T-helper 1 cell treated with Interleukin-12 subunit alpha and Interleukin-12 subunit beta and Interleukin-4 antibody, amounts not matched to agents 30 μg/mL and 1 μg/mL, for 36 hours (primary cell): ENCODE measurements around the gene NAIF1.
"Not testable (repeated sequence)": the region's sequence is repeated elsewhere in the genome, so short reads cannot be mapped to it uniquely, and the experiment has no call there.

Experiments used
- H3K27ac Mint-ChIP-seq: one replicate; pipeline ENCODE4 v1.8.0; 2021; ENCODE audit warnings: mild to moderate bottlenecking, mixed read lengths
- H3K27me3 Mint-ChIP-seq: one replicate; pipeline ENCODE4 v1.8.0; 2021; ENCODE audit warnings: low read depth, mixed read lengths
- H3K36me3 Mint-ChIP-seq: one replicate; pipeline ENCODE4 v1.8.0; 2021; ENCODE audit warnings: low read depth, mixed read lengths
- H3K4me1 Mint-ChIP-seq: one replicate; pipeline ENCODE4 v1.8.0; 2021; ENCODE audit warnings: low read depth, mixed read lengths
- H3K4me3 Mint-ChIP-seq: one replicate; pipeline ENCODE4 v1.8.0; 2021; ENCODE audit warnings: mild to moderate bottlenecking, moderate library complexity, mixed read lengths
- H3K9me3 Mint-ChIP-seq: one replicate; pipeline ENCODE4 v1.8.0; 2021; ENCODE audit warnings: mixed read lengths

Gene NAIF1

DNA sequence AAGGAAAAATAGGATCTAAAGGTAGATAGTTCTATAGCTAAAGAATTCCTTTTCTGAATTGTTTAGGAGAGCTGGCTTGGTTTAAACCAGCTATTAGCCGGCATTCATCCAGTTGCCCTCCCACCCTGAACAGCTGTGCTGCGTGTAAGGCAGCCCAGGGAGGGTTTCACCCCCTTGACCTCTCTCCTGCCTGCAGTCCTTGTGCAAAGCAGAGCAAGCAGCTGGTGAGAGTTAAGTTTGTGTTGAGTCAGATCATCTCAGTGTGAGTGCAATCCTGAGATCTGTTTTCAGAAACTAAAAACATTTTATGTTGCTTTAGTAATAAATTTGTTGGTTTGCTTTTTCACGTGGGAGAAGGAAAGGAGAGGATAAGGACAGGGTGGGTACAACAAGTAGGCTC lies 13.9 kb upstream of the NAIF1 start:
- Mint-ChIP-seq H3K9me3 (no peaks in the 10 kb centered on the region), H3K27me3 (no peaks in the 10 kb centered on the region), H3K4me1 (peaks cover 38% of the 10 kb centered on the region), H3K4me3 (no peak overlapping the region), H3K36me3 (peaks cover 9% of the 10 kb centered on the region), H3K27ac (no peak overlapping the region)

DNA sequence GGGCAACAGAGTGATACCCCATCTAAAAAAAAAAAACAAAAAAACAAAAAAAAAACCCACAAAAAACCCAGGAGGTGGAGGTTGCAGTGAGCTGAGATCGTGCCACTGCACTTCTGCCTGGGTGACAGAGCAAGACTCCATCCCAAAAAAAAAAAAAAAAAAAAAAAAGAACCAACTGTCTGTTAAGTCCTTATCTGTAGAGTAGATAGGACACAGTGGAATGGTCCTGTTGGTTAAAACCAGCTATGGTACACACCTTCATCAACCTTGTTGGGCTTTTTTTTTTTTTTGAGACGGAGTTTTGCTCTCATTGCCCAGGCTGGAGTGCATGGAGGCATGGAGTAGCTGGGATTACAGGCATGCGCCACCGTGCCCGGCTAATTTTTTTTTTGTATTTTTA lies 13.1 kb upstream of the NAIF1 start:
- H3K27ac Mint-ChIP-seq: no peak overlapping the region

DNA sequence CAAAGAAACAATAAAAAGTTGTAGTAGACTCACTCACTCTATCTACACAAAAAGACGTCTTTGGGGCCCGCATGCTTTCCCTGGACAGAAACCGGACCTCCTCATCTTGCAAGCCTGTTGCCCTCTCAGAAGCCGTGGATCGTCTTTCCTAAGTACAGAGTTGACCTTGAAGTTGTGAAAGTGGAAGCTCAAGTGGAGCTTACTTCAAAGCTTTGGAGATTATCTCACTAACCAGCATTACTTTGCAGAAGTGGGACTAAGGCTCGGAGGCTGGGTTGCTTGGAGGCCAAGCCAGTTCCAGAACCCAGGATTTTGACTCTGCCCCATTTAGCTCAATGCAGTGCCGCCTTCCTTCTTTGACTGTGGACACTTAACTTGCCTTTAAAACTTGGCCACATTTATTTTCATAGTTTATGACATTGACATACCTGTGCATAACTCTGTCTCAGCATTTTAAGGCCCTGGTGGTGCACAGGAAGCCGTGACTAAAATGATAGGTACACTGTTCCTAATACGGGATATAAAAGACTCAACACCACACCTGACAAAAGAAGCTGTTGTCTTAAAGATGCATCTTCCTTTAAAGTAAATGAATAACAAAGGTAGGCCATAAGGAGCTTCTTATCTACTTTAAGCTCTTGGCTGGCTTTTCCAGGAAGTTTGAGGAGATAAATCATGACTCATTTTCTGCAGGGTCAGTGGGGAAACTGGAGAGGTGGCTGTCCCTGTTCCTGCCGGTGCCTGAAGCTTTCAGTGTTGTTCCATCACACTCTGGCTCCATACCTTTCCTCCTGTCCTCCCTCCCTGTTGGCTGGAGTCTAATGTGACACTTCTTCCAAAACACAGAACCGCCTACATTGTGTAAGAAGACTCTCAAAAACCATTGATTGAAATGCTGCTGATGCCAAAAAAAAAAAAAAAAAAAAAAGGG lies 11.6 kb upstream of the NAIF1 start:
- peak overlapping the region; percentile 66 for H3K27ac Mint-ChIP-seq
- H3K27me3 Mint-ChIP-seq: no peaks in the 10 kb centered on the region
- H3K4me3 Mint-ChIP-seq: peak overlapping the region; percentile 9
- no peaks in the 10 kb centered on the region for H3K9me3 Mint-ChIP-seq
- H3K4me1 Mint-ChIP-seq: peaks cover 31% of the 10 kb centered on the region
- H3K36me3 Mint-ChIP-seq: peaks cover 6% of the 10 kb centered on the region

More for the DNA sequence above, 13.1 kb upstream of the NAIF1 start:
- Mint-ChIP-seq H3K4me1 (peaks cover 35% of the 10 kb centered on the region), H3K4me3 (no peak overlapping the region), H3K36me3 (peaks cover 9% of the 10 kb centered on the region), H3K27me3 (no peaks in the 10 kb centered on the region), H3K9me3 (no peaks in the 10 kb centered on the region)

DNA sequence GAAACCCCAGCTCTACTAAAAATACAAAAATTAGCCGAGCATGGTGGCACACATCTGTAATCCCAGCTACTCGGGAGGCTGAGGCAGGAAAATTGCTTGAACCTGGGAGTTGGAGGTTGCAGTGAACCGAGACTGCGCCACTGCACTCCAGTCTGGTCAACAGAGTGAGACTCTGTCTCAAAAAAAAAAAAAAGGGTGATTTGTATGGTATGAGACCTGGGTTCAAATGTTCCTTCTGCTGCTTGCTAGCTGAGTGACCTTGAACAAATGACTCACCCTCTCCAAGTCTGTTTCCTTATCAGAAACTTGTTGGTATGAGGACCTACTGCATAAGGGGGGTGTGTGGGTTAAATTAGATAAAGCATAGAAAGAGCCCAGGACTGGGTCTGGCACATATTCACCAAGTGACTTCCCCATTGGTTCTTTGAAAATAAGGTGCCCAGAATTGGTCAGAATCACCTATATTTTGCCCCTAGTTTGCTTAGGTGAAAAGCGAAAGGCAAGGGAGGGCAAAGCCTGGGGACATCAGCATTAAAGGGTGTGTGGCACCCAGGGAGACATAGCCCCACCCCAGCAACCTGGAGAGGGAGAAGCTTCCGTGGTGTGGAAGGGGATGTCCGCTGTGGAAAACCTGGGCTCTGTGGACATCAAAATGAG lies 10.9 kb upstream of the NAIF1 start:
- H3K4me1 Mint-ChIP-seq: peaks cover 36% of the 10 kb centered on the region

DNA sequence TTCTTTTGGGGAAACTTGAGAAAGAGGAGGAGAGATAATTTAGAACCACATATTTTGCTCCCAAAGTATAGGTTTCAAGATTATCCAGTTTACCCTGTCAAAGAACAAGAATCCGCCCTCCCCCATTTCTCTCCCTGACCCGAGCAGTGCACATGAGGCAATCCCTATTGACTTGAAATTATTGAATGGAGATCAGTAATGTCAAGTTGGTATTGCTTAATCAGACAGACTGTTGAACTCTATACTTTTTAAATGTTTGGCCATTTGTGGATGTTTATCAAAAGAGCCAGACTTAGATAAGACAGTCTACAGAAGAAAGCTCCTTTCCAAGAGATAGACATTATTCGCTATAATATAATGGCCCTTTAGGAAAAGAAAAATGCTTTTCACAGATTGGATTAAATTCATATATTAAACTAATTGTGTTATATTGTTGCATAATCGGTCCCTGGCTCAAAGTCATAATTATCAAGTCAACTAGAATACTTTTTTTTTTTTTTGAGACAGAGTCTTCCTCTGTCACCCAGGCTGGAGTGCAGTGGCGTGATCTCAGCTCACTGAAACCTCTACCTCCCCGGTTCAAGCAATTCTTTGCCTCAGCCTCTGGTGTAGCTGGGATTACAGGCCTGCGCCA lies 6.2 kb upstream of the NAIF1 start:
- no peaks in the 10 kb centered on the region for H3K9me3 Mint-ChIP-seq
- no peak overlapping the region for H3K4me3 Mint-ChIP-seq
- no peaks in the 10 kb centered on the region for H3K27me3 Mint-ChIP-seq
- peaks cover 41% of the 10 kb centered on the region for H3K4me1 Mint-ChIP-seq
- H3K27ac Mint-ChIP-seq: peak overlapping the region; percentile 58
- peaks cover 16% of the 10 kb centered on the region for H3K36me3 Mint-ChIP-seq

More for the DNA sequence above, 10.9 kb upstream of the NAIF1 start:
- H3K9me3 Mint-ChIP-seq: no peaks in the 10 kb centered on the region
- H3K27me3 Mint-ChIP-seq: no peaks in the 10 kb centered on the region
- H3K27ac Mint-ChIP-seq: peak overlapping the region; percentile 10
- peak overlapping the region; percentile 1 for H3K4me3 Mint-ChIP-seq
- H3K36me3 Mint-ChIP-seq: peaks cover 6% of the 10 kb centered on the region

DNA sequence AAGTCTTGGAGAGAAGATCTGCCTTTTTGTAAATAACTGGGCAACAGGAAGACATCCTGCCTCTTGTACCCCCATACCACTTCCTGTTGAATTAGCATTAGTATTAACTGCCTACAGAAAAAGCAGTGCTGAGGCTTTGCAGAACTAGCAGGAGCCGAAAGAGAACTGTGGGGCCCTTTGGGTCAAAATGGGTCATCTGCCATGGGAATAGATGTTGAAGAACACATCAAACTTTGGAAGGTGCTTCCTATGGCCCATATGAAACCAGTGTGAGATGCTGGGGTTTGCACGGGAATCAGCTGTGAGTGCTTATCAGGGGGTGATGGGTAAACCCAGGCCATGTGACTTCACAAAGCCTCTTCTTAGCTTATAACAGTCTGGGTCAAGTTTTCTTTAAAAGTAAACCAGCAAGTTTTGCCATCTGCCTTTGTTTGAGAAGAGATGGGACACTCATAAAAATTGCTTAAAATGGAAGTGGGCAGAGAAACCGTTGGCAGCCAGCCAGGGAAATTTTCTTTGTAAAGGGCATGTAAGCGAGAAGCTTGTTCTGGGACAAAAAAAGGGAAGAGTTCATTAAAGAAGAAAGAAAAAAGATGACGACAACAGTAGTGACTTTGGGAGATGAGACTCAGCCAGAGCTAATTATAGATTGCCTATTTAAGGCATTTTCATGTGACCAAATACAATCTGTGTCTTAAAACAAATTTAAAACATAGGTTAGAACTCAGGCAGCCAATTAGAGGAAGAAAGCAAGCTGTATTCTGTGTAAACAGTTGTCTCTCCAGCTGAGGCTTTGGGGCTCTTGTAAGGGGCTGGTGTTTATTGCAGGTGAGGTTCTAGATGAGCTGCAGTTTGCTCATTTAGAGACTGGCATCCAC lies 5.3 kb upstream of the NAIF1 start:
- Mint-ChIP-seq H3K4me1 (peaks cover 33% of the 10 kb centered on the region), H3K9me3 (no peaks in the 10 kb centered on the region), H3K4me3 (peak overlapping the region; percentile 72), H3K27me3 (no peaks in the 10 kb centered on the region), H3K36me3 (peaks cover 16% of the 10 kb centered on the region), H3K27ac (peak overlapping the region; percentile 81)

DNA sequence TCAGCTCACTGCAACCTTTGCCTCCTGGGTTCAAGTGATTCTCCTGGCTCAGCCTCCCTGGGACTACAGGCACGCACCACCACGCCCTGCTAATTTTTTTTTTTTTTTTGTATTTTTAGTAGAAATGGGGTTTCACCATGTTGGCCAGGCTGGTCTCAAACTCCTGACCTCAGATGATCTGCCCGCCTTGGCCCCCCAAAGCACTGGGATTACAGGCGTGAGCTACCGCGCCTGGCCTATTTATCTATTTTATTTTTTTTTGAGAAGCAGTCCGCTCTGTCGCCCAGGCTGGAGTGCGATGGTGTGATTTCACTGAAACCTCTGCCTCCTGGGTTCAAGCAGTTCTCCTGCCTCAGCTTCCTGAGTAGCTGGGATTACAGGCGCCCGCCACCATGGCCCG lies 4.4 kb upstream of the NAIF1 start:
- Mint-ChIP-seq H3K27ac (peak overlapping the region; percentile 81), H3K4me1 (peaks cover 33% of the 10 kb centered on the region), H3K4me3 (peak overlapping the region; percentile 72), H3K36me3 (peaks cover 16% of the 10 kb centered on the region)
- not testable (repeated sequence) for H3K9me3 Mint-ChIP-seq, H3K27me3 Mint-ChIP-seq

DNA sequence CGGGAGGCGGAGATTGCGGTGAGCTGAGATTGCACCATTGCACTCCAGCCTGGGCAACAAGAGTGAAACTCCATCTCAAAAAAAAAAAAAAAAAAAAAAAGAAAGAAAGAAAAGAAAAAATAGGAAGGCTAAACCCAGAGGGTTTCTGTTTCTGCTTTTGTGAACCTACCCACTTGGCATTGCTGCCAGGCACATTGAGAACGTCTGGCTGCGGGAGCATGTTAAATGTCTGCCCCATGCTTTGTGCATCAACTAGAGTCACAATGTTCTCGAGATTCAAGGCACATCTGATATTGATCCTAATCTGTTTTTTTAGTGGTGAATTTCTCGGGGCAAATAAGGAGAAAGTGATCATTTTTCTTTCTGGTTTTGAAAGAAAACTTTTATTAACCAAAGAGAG lies 3.8 kb upstream of the NAIF1 start:
- H3K4me1 Mint-ChIP-seq: peaks cover 38% of the 10 kb centered on the region
- H3K4me3 Mint-ChIP-seq: peak overlapping the region; percentile 47
- H3K27me3 Mint-ChIP-seq: no peaks in the 10 kb centered on the region
- H3K36me3 Mint-ChIP-seq: peaks cover 19% of the 10 kb centered on the region
- H3K9me3 Mint-ChIP-seq: no peaks in the 10 kb centered on the region
- peak overlapping the region; percentile 67 for H3K27ac Mint-ChIP-seq

DNA sequence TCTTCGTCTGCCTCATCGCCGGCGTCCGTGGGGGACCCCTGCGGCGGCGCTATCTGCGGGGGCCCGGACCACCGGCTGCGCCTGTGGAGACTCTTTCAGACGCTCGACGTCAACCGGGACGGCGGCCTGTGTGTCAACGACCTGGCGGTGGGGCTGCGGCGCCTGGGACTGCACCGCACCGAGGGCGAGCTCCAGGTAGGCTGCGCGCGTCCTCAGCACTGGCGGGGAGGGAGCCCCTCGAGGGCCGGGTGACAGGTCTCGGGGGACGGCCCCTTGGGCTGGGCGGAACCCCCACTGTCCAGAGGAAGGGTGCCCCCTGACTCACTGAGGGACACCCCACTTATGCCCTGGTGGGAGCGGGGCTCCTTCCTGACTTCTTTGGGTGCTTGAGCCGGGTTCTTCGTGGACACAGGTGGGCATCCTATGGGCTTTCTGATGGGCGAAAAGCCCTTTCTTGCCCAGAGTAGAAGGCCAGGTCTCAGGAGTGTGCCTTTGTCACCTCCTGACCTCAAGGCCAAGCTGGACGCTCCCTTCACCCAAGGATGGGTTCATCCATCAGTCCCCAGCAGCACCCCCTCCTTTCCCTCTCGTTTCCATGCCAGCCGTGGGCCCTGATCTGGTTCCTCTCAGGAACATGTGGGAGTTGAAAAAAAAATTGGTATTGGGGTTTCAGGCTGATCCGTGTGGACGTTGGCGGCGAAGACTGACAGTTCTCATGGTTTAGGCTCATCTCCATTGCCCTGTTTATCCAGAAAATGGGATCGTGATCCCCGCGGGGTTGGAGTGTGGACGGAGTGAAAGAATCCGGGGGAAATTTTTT lies 1.5 kb upstream of the NAIF1 start:
- peak overlapping the region; percentile 88 for H3K27ac Mint-ChIP-seq
- peak overlapping the region; percentile 96 for H3K4me3 Mint-ChIP-seq
- peaks cover 41% of the 10 kb centered on the region for H3K4me1 Mint-ChIP-seq
- no peaks in the 10 kb centered on the region for H3K9me3 Mint-ChIP-seq
- H3K36me3 Mint-ChIP-seq: peaks cover 25% of the 10 kb centered on the region
- no peaks in the 10 kb centered on the region for H3K27me3 Mint-ChIP-seq

DNA sequence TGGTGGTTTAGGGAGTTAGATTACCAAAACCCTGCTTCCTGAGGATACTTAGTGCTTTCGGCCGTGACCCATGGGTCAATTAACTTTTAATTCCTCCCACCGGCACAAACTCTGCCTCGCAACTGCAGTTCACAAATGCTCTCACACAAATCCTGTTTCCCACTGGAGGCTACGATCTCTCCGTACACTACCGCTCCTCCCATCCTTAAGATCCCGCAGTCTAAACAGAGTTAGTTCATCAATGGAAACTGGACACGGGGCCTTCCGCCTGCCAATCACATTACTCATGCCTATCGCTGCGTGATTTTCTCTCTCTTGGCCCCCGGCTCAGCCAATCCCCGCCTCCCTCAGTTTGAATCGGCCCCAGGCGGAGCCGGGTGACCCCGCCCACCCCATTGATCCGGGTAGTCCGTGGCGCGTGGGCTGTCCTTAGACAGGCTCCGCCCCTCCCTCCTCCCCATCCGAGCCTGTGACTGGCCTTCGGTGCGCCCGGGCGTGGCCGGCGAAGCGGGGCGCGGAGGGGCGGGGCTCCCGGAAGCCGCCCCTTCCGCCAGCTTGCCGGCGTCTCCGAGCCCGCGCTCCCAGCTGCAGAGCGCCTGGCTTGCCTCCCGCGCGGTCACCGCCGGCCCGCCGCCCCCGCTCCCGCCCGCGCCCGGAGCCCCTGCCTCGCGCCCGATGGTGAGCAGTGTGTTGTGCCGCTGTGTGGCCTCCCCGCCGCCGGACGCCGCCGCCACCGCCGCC lies 695 bp upstream of the NAIF1 start, which contains the start of gene SLC25A25:
Gene SLC25A25, plus strand, starts transcription at position 588 of the 741 bp plus-strand sequence. Its CDS starts 88 bp downstream, at position 676.
- peak within 1 kb of the TSS; percentile 88 for H3K27ac Mint-ChIP-seq
- H3K4me1 Mint-ChIP-seq: peaks cover 39% of the 10 kb centered on the region

DNA sequence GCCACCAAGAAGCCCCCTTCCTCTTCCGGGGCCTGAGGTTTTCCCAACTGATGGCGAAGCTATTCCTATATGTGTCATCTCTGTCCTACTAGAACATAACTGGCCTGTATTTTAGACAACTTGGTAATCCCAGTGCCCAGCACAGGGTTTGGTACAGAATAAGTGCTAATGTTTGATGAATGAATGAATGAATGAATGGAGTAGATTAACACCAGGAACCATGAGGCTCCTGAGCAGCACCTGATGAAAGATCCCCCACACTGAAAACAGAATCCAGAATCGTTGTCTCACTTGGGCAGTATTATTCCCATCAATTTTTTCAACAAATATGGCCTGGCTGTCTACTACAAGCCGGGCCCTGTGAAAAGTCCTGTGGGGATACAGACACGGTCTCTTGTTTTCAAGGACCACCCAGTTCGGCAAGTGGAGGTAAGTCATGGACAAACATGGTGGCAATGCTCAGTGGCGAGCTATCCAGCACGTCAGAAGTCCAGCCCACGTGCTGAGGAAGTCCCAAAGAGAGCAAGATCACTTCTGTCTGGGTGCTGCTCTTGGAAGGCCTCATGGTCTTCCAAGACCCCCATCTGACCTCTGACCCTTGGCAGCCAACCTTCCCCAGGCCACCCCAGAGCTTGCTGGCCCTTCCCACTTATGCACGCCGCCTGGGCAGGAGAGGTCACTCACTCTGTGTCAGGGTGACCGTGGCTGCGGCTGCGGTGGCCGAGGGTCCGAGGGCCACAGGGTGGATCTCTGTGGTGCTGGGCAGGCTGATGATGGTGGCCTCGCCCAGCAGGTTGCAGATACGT lies 1.0 kb downstream of the NAIF1 start:
- Mint-ChIP-seq H3K27me3 (no peaks in the 10 kb centered on the region), H3K36me3 (peaks cover 26% of the 10 kb centered on the region), H3K27ac (peak overlapping the region; percentile 67), H3K4me3 (peak overlapping the region; percentile 69), H3K4me1 (peaks cover 37% of the 10 kb centered on the region), H3K9me3 (no peaks in the 10 kb centered on the region)

More for the DNA sequence above, 695 bp upstream of the NAIF1 start, which contains the start of gene SLC25A25:
- Mint-ChIP-seq H3K4me3 (peak within 1 kb of the TSS; percentile 96), H3K9me3 (no peaks in the 10 kb centered on the region), H3K36me3 (peaks cover 28% of the 10 kb centered on the region), H3K27me3 (no peaks in the 10 kb centered on the region)
